Islet of Langerhans (tissue), 1 donor: Measurements from ENCODE around the gene ANXA10.
"Not testable (repeated sequence)": the region's sequence is repeated elsewhere in the genome, so short reads cannot be mapped to it uniquely, and the experiment has no call there.

Experiments used
- FAIRE-seq: peaks from one replicate; lab custom pipeline; 2011; peaks lifted over from hg19 to GRCh38; lab: Jason Lieb, UNC

Gene ANXA10

GRCh38 chr4:168092176-168092712 lies at the start of gene ANXA10:
Gene ANXA10, plus strand, starts transcription at chr4:168092537. Its CDS starts 164 bp downstream, at chr4:168092701.
- peak; percentile 93 for FAIRE-seq

GRCh38 chr4:168045354-168045753 lies 47.0 kb upstream of the ANXA10 start:
- no peak for FAIRE-seq

- FAIRE-seq: no peak
Observed at GRCh38 chr4:168050002-168050401, 42.3 kb upstream of the ANXA10 start.

GRCh38 chr4:168051526-168051925 lies 40.8 kb upstream of the ANXA10 start:
- FAIRE-seq: no peak

- no peak for FAIRE-seq
Observed at GRCh38 chr4:168057412-168057811, 34.9 kb upstream of the ANXA10 start.

GRCh38 chr4:168059251-168059650 lies 33.1 kb upstream of the ANXA10 start:
- no peak for FAIRE-seq

- FAIRE-seq: no peak
Observed at GRCh38 chr4:168063031-168063430, 29.3 kb upstream of the ANXA10 start.

- FAIRE-seq: no peak
Observed at GRCh38 chr4:168070903-168071302, 21.4 kb upstream of the ANXA10 start.

- FAIRE-seq: no peak
Observed at GRCh38 chr4:168071304-168071703, 21.0 kb upstream of the ANXA10 start.

GRCh38 chr4:168074861-168075260 lies 17.5 kb upstream of the ANXA10 start:
- FAIRE-seq: no peak

GRCh38 chr4:168076989-168077725 lies 15.2 kb upstream of the ANXA10 start:
- peak; percentile 98 for FAIRE-seq

- no peak for FAIRE-seq
Observed at GRCh38 chr4:168077726-168078239, 14.6 kb upstream of the ANXA10 start.

GRCh38 chr4:168082379-168082778 lies 10.0 kb upstream of the ANXA10 start:
- no peak for FAIRE-seq

GRCh38 chr4:168095776-168096406 lies 3.6 kb downstream of the ANXA10 start:
- peak; percentile 43 for FAIRE-seq

- no peak for FAIRE-seq
Observed at GRCh38 chr4:168096407-168096784, 4.1 kb downstream of the ANXA10 start.

- FAIRE-seq: no peak
Observed at GRCh38 chr4:168097161-168097560, 4.8 kb downstream of the ANXA10 start.

- FAIRE-seq: no peak
Observed at GRCh38 chr4:168098248-168098717, 5.9 kb downstream of the ANXA10 start.

- no peak for FAIRE-seq
Observed at GRCh38 chr4:168099195-168099594, 6.9 kb downstream of the ANXA10 start.

GRCh38 chr4:168101026-168101425 lies 8.7 kb downstream of the ANXA10 start:
- FAIRE-seq: no peak

GRCh38 chr4:168102403-168102802 lies 10.1 kb downstream of the ANXA10 start:
- FAIRE-seq: no peak

- FAIRE-seq: no peak
Observed at GRCh38 chr4:168109527-168109926, 17.2 kb downstream of the ANXA10 start.

- not testable (repeated sequence) for FAIRE-seq
Observed at GRCh38 chr4:168113059-168113458, 20.7 kb downstream of the ANXA10 start.

GRCh38 chr4:168118116-168118655 lies 25.8 kb downstream of the ANXA10 start:
- no peak for FAIRE-seq
